GM18508 (cell line): ENCODE measurements around the gene DPY19L1.
"Not testable (repeated sequence)": the region's sequence is repeated elsewhere in the genome, so short reads cannot be mapped to it uniquely, and the experiment has no call there.

Experiments
- ATAC-seq: cut with Tn5 transposase; IDR thresholded peaks from one replicate; pipeline ENCODE4 v1.9.1; 2021; ENCODE audit warnings: moderate number of reproducible peaks; ENCODE audit not compliant: insufficient read depth, unreplicated experiment

The DPY19L1 gene

DNA sequence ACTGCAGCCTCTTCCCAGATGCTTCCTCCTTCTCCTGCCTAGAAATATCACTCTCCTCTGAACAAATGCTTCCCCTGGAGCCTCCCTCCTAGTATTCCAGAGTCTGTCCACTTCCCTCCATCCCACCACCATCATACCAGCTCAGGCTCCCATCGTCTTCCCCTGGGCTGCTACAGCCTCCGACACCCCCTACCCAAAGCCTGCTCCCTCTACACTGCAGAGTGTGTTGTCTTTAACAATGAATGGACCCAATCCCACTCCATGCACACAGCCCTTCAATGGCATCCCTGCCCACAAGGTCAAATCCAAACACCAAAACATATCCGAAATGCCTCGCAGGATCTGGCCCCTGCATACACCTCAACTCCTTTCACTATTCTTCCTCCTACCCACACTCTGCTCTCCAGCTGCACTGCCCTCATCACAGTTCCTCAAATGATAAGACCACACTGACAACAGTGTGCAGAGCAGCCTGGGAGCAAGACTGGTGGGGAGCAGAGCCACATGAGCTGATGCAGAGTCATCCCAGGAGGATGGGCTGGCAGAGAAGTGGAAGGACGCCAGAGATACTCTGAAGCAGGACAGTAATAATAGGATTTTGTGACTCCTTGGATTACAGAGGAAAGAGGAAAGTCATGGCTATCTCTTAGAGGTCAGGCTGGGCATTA is 40.7 kb downstream of the DPY19L1 start:
- ATAC-seq: not testable (repeated sequence)

GRCh38 chr7:34995757-34996156 is 41.5 kb downstream of the DPY19L1 start:
- no peak for ATAC-seq

GRCh38 chr7:34991938-34992840 is 45.1 kb downstream of the DPY19L1 start:
- peak; percentile 74 for ATAC-seq

DNA sequence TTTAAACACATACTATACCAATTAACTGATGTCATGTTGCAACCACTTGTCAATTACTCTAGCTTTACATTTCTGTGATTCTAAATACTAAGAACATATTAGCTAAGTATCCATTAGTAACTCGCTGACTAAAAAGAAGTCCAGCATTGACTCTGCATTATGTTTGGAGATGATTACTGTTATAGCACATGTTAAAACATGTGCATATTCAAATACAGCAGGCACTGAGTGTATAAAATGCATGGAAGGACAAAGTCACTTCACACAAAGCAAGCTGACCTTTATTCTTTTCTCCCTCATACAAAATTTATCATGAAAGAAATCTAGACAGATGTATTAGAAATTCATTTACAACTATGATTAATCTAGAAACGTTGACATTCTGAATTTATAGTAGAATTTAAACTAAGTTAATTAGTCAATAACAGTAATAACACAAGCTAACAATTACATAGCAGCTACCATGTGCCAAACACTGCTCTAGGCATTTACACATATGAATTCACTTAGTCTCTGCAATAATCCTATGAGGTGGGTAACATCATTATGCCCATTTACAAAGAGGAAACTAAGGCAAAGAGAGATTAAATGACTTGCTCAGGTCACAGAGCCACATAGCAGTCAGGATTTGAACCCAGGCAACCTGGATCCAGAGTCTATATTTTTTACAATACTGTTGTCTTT is 48.7 kb downstream of the DPY19L1 start:
- ATAC-seq: not testable (repeated sequence)

GRCh38 chr7:34985155-34985554 is 52.1 kb downstream of the DPY19L1 start:
- not testable (repeated sequence) for ATAC-seq

GRCh38 chr7:34984140-34984539 is 53.1 kb downstream of the DPY19L1 start:
- not testable (repeated sequence) for ATAC-seq

DNA sequence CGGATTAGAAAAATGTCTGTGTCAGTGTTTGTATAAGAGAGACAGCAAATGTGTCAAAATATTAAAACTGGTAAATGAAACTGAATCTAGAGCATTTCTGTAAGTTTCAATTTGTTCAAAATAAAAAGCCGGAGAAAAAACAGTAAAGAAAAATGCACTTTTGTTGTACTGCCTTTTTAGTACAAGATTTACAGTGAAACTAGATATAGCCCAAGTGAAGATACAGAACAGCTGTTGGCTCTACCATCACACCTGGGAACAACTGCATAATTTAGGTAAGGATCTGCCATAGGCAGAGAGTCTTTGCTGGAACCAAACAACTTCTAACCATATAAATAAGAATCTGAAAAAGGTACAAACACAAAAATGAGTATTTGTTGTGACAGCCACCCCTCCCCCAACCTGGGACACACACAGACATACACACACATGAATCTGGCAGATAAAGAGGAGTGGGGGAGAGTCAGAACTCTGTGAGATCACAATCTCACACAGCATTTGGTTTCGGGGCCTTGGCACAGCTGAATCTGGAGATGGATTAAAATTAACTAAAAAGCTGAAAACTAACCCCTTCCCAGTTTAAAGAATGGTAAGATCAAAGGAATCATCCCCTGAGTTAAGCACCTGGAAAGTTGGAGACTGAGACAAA is 54.8 kb downstream of the DPY19L1 start:
- ATAC-seq: no peak

- ATAC-seq: not testable (repeated sequence)
These were observed 58.2 kb downstream of the DPY19L1 start for GRCh38 chr7:34979124-34979523.

- no peak for ATAC-seq
These were observed 63.9 kb downstream of the DPY19L1 start for GRCh38 chr7:34973400-34973760.

- ATAC-seq: peak; percentile 71
These were observed 64.4 kb downstream of the DPY19L1 start for GRCh38 chr7:34972739-34973399.

DNA sequence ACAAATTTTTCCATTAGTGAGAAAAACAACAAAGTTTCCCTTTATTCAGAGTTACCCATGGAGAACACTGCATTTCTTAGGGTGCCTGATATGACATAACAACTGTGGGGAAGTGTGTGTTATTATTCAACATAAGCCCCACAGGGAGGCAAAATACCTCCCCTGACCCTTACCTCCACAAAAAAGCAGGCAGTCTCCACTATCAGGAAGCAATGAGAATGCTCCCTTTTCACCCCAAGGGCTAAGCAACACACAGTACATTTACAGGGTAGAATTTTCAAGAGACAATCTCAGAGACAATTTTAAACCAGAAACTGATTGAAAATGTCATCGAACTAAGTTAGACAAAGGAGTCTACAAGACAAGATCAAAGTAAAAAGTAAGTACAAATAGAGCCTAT is 69.5 kb downstream of the DPY19L1 start:
- not testable (repeated sequence) for ATAC-seq

GRCh38 chr7:34966504-34966903 is 70.8 kb downstream of the DPY19L1 start:
- ATAC-seq: not testable (repeated sequence)

DNA sequence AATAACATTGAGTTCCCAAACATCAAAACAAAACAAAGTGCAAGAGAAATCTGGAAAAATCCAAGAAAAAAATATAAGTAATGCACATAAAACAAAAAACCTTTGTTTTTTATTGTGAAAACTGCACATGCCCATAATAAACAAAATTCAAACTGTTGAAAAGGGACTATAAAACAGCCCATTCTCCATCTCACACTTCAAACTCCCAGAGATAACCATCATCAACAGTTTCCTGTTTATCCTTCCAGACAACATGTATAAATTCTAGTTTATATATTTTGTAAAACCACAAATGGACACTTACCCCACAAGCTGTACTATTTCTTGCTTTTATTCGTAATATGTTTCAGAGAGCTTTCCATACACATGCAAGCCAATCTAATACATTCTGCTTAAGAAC is 79.3 kb downstream of the DPY19L1 start:
- no peak for ATAC-seq

GRCh38 chr7:34952822-34953221 is 84.5 kb downstream of the DPY19L1 start:
- ATAC-seq: no peak

GRCh38 chr7:34949361-34949760 is 87.9 kb downstream of the DPY19L1 start:
- ATAC-seq: no peak

DNA sequence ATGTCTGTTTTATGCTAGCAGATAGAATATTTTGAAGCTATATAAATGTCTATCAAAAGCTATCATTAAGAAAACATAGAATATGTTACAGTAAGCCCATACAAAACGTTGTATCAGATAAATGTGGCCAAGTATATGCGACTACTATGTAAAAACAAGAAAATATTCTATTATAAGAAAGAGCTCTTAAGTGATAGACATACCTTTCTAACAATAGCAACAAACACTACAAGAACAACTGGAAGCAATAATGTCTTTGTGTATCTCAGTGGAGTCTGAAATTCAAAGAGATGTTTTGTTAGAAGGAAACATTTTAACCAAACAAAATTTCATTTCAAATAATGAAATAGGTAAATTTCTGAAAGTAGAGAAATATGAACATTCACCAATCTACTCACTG is 89.9 kb downstream of the DPY19L1 start:
- not testable (repeated sequence) for ATAC-seq

DNA sequence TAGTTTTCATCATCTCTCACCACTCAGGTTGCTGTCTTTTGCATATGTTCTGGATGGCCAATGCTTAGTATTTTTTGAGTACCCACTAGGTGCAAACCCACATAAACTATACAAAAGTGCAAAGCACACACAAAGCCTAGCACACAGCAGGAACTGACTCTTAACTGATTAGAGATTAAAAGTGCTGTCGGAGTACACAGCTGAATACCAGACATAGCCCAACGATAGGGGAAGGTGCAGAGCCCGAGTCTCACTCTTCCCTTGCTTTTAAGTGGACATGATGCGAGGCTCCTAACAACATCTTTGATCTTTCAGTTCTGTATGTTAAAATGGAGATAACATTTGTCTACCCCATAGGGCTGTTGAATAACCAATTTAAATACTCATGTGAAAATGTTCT is 90.8 kb downstream of the DPY19L1 start:
- no peak for ATAC-seq

- ATAC-seq: not testable (repeated sequence)
These were observed 91.3 kb downstream of the DPY19L1 start for GRCh38 chr7:34945894-34946477.

DNA sequence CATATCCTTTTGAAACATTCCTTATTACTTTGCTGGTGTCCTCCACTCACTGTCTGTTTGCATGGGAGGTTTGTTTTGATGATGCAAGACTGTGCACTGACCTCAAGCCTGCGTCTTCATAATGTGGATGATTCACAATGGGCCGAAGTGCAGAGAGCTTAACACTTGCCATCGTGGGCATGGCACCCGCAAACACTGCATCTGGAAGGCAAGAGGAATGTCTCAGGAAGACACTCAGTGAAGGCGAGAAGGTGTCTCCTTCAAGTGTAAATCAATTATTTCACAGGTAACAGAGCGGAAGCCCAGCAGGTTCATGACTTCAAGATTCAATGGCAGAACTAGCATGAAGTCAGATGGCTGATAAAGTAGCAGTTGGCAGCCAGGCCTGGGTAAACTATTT is 98.1 kb downstream of the DPY19L1 start:
- ATAC-seq: no peak

DNA sequence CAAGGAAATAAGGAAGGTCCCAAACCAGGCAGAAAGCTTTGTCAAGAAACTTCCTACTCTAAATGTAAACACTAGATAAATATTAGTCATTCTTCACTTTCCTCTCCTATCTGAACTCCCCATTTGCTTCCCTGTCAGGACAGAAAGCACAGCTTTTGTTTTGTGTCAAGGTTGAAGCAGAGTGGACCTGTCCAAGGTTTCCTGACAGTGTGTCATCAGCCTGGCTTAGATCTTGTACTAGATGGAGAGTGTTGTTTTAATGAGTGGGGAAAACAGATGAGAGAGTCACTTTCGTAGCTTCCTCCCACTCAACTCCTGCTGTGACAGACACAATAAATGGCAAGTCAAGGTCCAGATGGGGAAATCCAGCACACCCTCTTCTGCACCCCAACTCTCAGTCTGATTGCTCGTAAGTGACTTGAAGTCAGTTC is 101.5 kb downstream of the DPY19L1 start:
- ATAC-seq: not testable (repeated sequence)
